Ammon's horn (tissue), 1 donor: ENCODE results near the gene SUPT4H1.
"Not testable (repeated sequence)": the region's sequence is repeated elsewhere in the genome, so short reads cannot be mapped to it uniquely, and the experiment has no call there.

Source experiments
- DNase-seq: peaks from one replicate; pipeline ENCODE4 v3.0.0-alpha.2; 2016; ENCODE audit warnings: low spot score

SUPT4H1 gene

DNA sequence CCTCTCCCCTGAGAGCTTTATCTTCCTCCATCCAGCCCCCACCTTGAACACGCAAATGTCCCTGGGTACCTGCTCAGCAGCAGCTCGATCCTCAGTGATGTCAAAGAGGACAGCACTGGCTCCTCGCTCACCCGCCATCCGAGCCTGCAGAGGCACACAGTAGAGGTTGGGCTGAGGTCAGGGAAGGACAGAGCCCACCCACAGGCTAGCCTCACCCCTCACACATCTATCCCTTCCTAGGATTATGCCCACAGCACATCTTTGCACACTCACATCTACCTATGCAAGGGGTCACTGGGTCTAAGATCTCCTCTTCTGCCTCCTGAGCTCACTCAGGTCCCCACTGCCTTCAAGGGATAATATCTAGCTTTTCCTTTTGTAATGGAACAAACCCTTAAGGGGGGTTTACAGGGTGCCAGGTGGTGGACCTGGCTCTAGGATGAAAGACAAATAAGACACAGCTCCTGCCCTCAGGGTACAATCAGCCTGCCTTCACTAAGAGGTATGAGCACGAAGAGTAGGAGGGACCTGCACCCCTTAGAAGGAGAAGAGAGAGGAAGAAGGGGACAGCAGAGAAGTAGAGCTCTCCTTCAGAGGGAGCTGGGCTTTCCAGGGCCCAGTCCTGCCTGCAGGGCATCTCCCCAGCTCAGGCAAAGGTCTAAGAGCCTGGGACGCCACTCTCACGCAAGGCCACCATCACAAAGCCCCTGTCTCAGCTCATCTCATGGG is 11.6 kb upstream of the SUPT4H1 start:
- no peak for DNase-seq

DNA sequence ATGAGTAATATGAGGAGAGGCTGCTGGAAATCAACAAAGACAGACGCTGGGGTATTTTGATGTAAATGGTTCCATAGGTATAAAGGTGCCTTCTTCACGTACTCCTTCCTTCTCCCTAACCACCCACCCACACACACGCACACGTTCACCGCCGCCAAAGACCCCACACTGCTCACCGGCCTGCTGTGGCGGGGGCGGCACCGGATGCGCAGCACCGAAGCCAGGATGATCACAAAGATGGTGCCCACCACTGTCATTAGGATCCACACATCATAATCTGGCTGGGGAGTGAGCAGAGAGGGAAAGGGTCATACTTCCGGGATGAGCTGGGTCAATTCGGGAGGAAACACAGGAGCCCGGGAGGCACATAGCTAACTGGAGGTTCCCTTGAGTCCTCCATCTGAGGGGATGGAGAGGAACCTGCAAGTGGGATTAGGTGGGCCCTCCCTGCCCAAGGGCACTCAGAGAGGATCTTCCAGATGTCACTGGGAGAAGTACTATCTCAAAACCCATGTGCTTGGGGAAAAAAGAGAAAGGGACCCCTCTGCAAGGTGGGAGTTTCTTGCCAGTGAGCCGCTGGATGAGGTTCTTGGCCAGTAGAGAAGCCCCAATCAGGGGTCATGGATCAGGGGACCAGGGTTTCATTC is 10.5 kb upstream of the SUPT4H1 start:
- no peak for DNase-seq

DNA sequence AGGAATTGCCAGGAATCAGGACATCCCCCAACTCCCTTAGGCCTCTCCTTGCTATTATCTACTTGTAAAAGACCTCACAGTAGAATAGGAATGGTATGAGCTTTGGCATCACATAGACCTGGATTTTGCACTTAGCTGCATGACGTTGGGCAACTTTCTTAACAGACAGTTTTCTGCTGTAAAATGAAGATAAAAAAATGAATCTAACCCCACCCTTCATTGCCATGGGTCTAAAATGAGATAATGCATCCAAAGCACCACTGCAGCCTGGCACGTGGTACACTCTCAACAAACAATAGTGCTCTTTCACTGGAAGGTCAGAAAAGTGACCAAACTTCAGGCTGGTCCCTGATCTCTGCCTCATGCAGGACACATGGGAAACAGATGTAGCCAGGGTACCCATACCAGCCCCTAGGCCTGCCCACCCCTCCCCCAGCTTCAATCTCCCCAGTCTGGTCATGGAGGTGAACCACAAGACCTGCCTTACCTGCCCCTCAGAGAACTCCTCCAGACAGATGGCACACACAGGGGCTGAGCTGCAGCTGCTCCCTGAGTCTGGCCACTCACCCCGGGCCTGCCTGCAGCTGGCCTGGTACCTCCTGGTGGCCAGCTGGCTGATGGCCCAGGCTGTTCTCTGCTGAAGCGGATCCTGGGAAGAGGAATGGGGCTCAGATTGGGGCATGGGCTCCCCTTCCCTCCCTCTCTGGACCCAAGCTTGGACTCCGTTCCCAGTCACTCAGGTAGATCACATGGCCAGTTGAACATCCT is 8.5 kb upstream of the SUPT4H1 start:
- DNase-seq = no peak

DNA sequence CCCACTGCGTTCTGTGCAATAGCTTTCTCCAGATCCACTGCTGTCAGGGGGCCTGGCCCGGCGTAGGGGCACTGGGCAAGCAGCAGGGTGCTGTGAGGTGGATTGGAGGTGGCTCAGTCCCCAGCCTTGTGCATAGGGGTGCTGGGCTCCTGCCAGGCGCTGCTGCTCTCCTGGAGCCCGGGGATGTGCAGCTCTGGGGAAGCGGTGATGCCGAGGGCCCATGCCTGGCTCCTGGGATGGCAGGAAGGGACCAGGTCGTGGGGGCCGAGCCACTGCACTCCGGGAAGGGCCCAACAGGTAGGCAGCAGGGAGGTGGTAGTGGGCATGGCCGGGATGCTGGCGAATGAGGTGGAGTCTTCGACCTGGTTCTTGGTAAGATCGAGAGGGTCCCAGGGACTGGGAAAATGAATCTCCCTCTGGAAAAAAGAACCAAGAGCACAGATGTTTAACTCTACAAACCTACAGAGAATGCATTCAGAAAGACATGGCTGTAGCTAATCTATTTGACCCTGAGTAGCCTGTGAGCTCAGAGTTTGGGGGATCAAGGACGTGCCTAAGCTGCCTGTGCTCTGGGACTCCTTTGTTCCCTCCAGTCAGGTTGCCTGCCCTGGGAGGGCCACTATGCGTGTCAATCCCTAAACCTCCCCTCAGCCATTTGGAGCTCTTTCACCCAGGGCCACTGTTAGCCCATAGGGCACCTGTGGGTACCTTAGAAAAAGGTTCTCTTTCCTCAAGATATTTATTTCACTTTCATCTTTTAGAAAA is 6.6 kb upstream of the SUPT4H1 start:
- no peak for DNase-seq

DNA sequence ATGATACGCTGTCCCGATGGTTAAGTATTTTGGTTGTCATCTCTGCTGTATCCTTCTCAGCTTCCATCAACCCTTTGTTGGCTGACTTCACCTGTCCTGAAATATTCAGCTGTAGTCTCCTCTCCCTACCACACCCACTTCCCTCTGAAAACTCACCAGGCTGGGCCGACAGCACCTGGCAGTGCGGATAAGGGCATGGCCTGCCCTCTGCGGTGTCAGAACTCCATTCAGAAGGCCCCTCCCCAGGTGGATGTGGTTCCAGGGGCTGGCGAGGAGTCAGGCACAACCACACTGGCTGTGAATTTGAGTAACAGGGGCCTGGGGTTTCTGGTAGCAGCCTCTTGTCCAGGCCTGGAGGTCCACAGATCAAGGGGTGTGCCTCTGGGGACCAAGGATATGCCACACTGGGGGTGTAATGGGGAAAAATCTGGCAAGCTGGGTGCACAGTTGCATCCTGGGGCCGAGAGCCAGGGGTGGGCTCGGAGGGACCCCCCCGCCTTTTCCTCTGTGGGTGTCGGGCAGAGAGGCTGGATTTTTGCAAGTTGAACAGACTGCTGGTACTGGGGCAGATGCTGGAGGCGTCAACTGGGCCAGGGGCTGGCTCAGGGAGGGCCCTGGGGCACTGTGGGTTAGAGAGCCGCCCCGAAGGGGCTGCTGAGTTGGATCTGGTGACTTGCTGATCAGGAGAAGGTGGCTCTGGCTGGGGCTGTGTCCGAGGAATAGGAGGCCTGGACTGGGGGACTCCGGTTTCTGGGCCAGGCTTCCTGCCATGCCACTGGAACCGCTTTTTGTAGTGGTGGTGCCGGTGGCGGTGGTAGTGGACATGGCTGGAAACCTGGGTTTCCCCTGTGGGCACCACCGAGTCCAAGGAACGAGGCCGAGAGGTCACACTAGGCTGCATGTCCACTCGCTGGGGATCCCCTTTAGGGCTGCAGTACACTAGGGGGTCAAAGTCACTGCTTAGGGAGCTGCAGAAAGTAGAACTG is 5.6 kb upstream of the SUPT4H1 start:
- no peak for DNase-seq

DNA sequence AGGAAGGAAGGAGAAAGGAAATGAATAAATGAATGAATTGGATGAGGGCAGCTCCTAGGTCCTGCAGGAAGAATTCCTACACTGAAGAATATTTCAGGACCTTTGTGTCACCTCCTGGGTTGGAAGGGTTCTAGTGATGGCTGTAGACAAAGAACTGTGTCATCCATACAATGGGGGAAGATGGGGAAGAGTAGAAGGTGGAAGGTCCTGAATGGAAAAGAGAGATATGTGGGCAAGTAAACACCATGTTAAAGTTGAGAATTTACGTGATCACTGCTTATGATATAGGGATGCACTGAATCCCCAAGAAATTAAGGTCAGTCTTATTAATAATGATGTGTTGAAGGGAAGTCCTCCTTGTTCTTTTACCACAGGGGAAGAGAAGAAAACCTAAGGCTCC is 4.2 kb upstream of the SUPT4H1 start:
- no peak for DNase-seq

DNA sequence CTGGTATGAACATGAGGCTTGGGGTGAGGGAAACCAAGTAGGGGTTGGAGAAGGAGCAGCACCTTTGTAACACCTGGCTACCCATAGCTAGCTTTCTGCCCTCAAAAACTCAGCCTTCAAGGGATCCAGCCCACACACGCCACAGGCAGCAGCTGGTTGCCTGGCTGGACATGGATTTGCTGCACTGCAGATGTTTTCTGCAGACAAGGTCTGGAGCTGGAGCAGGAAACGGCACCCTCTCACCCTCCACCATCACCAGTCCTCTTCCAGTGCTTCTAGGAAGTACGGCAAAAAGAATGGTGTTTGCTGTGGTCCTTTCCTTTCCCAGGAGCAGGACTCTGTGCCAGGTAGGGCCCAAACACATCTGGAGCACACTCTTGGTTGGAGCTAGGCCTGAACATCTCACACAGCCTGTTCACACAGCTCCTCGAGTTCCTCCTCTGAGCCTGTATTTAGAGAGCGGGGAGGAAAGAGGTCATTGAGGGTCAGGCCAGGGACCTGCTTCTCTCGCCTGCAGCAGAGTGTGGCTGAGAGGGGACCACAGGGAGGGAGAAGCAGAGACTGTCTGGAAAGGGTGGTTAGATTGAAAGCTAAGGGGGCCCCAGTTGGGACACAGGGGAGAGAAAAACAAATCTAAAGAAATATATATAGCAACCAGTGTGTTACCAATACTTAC is 2.7 kb upstream of the SUPT4H1 start:
- no peak for DNase-seq

DNA sequence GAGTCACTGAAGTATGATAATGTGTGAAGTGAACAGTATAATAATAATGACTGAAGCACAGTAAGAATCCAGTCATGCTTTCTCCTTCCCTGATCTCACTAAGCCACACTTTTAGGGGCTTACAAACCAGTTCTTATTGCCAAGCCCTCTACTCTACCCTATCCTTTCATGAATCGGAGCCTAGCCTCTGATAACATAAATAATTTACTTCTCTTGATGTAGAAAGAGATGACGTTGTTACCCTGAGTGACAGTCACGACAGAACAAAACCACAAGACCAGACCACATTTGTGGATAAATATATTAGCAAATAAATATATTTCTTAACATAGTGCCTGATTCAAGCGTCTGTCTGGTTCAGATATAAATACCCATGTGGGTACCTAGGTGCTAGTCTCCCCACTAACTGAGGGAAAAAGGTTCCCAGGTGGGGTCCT is 1.4 kb upstream of the SUPT4H1 start:
- DNase-seq = no peak

DNA sequence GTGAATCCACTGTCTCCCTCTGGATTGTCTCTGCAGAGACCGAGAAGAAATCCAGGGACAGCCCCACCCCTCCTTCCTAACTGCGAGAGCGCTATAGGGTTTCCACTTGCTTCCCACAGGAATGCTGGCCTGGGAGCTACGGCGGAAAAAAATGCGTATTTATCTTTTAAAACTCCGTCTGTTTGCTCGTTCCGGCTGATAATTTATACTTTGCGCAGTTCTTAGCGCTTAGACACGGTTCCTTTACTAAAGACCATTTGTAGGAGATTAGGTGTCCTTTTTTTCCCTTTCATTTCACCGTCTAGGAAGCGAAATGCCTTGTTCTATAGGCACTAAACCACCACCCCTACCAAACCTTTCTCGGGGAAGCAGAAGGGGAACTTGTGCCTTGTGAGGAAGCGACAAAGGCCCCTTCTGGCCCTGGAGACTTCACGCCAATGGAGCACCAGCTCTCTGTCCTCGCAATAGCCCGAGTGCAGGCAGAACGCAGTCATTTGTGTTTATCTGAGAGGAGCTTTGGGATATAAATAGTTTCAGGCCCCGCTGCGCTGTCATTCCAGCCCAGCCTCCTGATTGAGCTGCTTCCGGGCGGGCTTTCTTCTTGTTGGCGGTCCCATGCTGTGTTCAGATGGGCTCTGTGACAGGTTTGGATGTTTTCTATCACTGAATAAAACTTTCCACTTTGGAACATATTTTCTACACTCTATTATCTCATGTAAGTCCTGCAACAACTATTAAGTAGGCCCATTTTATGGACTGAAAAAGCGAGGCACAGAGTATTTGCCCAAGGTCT is 791 bp upstream of the SUPT4H1 start:
- peak; percentile 40 for DNase-seq

DNA sequence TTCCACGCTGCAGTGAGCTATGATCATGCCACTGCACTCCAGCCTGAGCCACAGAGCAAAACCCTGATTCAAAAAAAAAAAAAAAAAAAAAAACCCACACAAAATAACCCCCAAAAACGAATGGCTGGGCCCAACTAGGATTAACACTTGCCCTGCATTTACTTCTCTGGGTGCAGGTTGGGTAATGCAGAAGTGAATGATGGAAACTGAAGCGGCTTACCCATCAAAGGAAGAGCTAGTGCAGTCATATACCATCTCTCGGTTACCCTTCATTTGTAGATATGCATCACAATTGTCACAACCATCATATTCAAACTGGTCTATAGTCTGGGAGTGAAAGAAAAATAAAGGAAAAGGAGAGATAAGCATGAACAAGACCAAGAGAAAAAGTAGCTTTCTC is 819 bp downstream of the SUPT4H1 start:
- no peak for DNase-seq

DNA sequence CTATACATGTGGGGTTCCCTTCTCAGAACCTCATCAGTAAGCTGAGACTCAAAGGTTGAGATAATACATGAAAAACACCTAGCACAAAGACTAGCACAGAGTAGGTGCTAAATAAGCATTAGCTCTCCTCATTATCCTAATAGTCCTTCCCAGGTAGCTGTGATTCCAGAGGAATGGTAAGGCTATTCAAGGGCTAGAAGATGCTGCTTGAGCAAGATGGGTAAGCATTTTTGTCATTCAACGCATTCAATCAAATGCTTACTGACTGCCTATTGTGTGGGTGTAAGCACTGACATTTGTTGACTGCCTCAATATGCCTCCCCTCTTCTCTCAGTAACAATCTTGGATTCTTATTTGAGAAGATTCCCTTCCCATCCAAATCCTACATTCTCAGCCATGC is 4.0 kb downstream of the SUPT4H1 start:
- DNase-seq = no peak

DNA sequence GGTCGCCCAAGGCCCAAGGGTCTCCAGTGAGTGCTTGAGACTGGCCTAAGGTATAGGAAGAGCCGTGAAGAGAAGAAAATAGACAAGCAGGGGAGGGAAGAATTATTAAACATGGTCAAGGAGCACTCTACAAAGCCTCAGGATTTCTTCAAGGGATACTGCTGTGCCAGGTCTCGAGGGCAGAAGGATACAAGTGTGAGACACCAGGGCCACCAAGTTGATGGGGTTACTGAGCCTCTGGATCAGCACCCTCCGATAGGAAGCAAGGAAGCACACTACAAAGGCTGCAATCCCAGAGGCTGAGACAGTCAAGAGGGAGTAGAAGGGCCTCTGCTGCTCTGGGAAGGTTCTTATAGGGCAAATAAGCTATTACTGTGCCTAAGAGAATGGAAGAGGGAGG is 6.5 kb downstream of the SUPT4H1 start:
- no peak for DNase-seq

DNA sequence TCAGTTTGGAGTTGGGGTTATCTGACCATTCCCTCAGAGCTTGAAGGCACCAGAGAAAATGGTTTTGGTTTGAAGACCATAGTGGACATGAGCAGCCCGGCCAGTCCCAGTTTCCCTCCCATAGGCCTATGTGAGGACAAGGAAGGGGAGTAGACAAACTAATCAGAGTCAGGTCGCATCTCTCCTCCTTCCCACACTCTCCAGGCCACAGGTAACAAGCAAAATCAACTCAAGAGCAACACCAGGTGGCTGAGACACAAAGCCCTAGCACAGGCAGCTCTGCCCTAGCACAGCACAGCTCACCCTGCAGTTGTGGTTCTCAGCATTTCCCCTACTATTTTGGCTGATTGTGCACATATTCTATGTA is 7.2 kb downstream of the SUPT4H1 start:
- DNase-seq = no peak

DNA sequence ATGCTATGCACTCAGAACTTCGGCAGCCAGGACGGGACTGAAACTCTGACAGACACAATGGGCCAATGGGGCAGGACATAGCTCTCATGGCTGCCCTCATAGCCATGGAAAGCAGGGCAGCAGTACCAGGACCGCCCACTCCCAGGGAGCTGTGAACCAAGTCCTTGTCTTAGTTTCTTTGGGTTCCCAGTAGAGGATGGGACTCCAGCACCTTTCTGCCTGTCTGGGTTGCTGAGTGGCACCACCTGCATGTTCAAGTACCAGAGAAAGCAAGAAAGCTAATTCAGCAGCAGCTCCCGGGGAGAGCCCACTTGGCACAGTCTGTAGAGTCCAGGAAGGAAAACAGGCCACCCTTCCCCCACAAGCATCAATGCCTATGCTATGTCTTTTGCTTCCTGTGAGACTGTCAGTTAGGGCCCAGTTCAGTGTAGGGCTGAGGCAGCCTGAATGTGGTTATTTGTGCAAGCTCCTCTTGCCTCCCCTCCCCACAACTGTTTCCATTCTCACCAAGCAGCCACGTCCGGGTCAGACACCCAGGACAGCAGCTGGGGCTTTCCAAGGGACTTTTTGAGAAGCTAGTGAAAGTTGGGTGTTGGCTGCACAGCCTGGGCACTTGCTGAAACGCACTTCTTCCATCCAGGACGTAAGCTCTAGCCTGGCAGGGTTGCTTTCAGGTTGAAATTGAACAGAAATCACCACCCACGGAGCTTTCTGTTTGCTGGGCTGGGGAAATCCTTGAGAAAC is 7.8 kb downstream of the SUPT4H1 start:
- peak; percentile 54 for DNase-seq

DNA sequence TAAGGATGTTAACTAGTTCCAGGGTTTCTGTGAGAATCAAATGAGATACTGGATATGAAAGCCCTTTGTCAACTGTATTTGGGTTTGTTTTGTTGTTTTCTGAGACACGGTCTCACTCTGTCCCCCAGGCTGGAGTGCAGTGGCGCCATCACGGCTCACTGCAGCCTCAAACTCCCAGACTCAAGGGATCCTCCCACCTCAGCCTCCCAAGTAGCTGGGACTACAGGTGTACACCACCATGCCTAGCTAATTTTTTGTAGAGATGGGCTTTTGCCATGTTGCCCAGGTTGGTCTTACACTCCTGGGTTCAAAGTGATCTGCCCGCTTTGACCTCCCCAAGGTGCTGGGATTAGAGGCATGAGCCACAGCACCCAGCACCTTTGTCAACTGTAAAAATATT is 8.9 kb downstream of the SUPT4H1 start:
- DNase-seq = no peak

DNA sequence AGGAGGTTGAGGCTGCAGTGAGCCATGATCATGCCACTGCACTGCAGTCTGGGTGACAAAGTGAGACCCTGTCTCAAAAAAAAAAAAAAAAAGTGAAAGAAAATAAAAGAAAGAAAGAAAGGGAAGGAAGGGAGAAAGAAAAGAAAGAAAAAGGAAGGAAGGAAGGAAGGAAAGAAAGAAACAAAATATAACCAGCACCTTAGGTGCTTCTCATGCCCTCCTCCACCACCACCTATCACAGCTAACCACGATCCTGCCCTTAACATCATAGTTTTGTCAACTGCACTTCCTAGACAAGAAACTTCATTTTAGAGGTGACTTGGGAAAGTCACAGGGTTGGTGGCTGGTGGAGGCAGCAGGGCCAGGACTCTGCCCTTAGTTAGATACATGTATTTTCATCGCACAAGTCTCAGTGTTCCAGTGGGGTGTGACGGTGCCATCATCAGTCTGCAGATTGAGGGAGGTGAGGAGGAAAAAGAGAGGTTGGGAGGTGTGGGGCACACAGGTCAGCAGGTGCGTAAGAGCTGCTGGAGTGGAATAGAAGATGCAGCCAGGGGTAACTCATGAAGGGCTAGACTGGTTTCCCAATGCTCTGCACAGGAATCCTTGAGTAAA is 10.0 kb downstream of the SUPT4H1 start:
- DNase-seq = no peak

DNA sequence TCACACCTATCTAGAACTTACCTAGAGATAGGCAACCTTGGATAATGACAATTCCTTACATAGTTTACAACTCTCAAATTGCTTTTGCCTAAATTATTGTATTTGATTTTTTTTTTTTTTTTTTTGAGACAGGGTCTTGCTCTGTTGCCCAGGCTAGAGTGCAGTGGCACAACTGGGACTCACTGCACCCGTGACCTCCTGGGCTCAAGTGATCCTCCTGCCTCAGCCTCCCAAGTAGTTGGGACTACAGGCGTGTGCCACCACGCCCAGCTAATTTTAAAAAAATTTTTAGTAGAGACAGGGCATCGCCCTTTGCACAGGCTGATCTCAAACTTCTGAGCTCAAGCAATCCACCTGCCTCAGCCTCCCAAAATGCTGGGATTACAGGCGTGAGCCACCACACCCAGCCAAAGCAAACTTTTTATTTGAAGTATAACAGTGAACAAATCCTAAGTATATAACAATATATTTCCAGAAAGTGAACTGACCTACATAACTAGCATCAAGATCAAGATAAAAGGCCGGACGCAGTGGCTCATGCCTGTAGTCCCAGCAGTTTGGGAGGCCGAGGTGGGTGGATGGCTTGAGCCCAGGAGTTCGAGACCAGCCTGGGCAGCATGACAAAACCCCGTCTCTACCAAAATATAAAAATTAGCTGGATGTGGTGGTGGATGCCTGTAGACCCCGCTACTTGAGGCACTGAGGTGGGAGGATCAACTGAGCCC is 10.7 kb downstream of the SUPT4H1 start:
- DNase-seq = not testable (repeated sequence)

DNA sequence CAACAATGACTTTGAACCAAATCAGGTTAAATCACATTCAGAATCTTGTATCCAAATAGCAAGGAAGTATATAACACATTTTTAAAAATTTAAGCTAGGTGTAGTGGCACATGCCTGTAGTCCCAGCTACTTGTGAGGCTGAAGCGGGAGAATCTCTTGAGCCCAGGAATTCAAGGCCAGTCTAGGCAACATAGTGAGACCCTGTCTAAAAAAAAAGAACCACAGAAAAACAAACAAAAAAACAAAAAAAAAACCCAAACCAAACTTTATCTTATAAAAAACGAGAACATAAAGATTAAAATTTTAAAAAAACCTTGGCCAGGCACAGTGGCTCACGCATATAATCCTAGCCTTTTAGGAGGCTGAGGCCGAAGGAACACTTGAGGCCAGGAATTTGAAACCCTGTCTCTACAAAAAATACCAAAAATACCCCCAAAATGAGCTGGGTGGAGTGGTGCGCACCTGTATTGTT is 11.6 kb downstream of the SUPT4H1 start:
- DNase-seq = no peak
